GM19455 (cell line): Measurements from ENCODE around the gene SERPINB12.

Experiments used
- ATAC-seq: cut with Tn5 transposase; IDR thresholded peaks from one replicate; pipeline ENCODE4 v1.9.1; 2021; ENCODE audit not compliant: unreplicated experiment

SERPINB12 gene

GRCh38 chr18:63550068-63550467 lies 7.9 kb downstream of the SERPINB12 start:
- no peak for ATAC-seq

- no peak for ATAC-seq
Measured at GRCh38 chr18:63551769-63552168, 9.6 kb downstream of the SERPINB12 start.

DNA sequence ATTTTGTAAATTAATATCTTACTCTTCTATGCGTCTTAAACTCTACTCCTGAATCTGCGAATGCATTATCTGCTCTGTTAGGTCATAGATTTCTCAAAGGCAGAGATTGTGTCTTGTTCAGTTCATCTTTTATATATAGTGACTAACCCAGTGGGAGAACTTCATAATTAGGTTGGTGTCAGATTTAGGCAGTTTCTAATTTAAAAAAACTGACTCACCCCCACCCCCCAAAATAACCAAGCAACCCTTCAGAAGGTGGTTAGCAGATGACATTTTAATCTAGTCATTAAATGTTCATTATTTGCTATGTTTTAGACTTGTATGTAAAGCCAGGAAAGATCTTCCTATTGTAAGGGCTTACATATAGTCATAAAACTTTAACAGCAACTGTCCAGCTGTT lies 10.4 kb downstream of the SERPINB12 start:
- no peak for ATAC-seq

- ATAC-seq: no peak
Measured at GRCh38 chr18:63553081-63553480, 10.9 kb downstream of the SERPINB12 start.

- ATAC-seq: no peak
Measured at GRCh38 chr18:63559567-63560491, 17.7 kb downstream of the SERPINB12 start.

GRCh38 chr18:63562284-63562683 lies 20.1 kb downstream of the SERPINB12 start:
- ATAC-seq: peak; percentile 48

DNA sequence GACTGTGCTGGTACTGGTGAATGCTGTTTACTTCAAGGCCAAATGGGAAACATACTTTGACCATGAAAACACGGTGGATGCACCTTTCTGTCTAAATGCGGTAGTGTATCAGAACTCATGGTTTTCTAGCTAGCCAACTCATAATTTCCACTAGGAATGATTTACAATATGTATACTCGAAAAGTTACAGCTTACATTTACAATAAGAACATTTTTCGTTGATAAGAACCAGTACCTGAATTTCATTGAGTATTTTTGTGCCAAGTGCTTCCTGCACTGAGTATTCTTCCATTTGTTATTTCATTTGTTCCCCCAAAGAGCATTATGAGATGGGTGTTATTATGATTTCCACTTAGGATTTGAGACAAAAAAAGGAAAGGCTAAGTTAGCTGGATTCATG lies 21.9 kb downstream of the SERPINB12 start:
- no peak for ATAC-seq

- ATAC-seq: no peak
Measured at GRCh38 chr18:63564561-63564960, 22.4 kb downstream of the SERPINB12 start.

DNA sequence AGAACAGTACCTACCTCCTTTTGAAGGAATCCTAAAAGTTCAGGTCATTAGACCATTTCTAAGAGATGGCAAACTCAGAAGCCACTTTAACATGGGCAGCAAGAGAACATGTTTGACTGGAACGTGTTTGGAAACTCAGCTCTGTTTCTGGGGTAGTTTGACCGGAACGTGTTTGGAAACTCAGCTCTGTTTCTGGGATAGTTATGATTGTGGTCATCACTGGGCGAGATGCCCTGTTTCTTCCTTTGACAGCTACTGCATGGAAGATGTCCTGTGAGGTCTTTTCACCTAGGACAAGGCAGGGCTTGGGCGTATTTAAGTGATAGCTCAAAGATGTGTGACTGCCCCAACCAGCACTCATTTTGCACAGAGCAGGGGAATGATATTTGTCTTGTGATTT lies 25.1 kb downstream of the SERPINB12 start:
- no peak for ATAC-seq

DNA sequence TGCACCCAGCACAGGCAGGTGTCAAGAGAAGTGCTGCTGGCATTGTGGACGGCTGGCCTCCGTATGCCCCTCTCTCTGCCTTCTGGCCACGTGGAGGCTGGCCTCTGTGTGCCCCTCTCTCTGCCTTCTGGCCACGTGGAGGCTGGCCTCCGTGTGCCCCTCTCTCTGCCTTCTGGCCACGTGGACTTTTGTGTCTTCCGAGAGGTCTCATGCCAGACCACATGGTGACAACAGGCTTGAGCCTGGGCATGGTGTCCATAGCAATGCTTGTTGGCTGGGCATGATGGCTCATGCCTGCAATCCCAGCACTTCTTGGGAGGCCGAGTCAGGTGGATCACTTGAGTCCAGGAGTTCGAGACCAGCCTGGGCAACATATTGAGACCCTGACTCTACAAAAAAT lies 25.7 kb downstream of the SERPINB12 start:
- ATAC-seq: no peak

GRCh38 chr18:63570721-63571120 lies 28.6 kb downstream of the SERPINB12 start:
- ATAC-seq: no peak

DNA sequence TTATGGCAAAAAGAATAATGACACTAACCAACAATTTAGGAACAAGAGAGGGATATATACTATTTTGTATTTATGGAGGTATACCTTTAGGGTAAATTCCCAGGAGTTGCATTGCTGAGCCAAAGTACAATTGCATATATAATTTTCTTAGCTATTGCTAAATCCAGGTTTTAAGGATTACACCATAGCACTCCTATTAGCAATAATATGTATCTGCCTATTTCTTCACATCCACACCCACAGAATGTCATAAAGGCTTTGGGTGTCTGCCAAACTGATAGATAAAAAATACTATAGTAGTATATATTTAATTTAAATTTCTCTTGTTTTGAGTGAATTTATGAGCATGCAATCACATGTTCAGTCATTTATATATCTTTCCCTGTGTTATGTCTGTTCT lies 33.5 kb downstream of the SERPINB12 start:
- ATAC-seq: no peak

DNA sequence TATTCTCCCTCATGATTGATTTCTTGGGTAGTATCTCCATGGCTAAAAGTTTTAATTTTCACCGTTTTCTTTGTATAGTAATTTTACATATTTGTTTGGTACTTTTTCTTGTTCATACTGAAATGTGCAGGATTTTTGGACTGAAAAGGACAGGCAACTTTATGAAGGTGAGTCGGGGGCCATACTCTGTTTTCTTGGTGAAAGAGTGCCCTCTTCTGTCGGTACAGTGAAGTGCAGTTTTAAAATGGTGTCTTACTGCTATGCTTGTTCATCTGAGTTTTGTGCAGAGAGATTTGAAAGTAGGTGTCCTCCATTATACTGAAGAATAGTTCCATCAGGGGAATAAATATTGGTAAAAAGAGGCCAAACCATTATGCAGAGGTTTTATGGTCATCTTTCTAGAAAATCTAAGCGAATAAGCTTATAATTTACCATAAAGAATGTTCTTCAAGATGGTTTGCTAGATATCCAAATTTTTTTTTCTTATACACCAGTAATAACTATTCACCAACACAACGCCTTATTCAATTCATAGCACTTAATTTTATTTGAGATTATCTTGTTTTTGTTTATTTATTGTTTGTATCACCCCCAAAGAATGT lies 36.3 kb downstream of the SERPINB12 start:
- ATAC-seq: no peak

DNA sequence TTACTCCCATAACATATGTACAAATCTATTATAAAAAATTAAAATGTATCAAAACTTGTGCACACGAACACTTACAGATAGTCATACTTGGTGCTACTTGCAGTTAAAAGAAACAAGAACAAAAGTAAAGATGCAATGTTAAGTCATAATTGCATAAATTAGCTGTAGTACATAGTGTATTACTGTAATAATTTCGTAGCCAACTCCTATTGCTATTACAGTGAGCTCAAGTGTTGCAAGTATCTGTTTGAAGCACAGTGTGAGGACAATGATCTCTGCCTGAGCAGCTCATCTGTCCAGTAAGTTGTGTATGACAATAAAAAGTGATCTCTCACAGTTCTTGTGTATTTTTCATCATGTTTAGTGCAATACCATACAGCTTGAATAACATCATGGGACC lies 37.4 kb downstream of the SERPINB12 start:
- no peak for ATAC-seq

GRCh38 chr18:63585988-63586387 lies 43.8 kb downstream of the SERPINB12 start:
- no peak for ATAC-seq

DNA sequence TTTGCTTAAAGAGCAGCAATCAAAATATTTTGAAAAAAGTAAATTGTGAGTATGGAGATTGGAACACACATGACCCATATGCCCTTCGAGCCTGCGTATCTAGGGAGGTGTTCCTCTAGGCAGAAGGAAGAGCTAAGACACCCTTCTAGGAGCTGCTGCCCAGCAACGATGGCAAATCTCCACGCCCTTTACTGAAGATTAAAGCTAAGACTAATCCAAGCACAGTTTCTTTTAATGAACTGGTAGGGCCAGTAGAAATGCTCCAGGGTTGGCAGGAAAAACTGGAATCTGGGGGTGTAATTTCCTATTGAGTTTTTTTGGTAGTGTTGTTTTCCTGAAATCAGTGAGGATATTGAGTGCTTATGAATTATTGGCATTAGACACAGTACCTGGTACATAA lies 44.3 kb downstream of the SERPINB12 start:
- no peak for ATAC-seq

DNA sequence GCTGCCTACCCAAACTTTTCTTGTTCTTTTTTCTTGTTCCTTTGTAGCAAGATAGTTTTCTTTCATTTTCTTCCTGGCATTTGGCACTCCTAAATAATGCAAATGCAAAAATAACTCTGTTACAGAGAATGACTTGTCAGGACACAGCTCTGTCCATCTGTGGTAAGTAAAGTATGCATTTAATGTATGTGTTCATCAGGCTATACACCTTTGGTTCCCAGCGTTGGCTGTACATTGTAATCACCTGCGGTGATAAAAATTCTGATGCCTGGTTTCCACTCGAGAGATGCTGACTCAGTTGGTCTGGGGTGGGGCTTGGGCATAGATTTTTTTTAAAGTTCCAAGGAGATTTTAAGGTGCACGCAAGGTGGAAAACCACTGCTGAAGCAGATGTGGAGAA lies 44.8 kb downstream of the SERPINB12 start, which contains the start of gene SERPINB13:
Gene SERPINB13 (plus strand): TSS at position 378 of the 400 bp plus-strand sequence. CDS start 1,325 bp downstream, outside the sequence.
- ATAC-seq: no peak

DNA sequence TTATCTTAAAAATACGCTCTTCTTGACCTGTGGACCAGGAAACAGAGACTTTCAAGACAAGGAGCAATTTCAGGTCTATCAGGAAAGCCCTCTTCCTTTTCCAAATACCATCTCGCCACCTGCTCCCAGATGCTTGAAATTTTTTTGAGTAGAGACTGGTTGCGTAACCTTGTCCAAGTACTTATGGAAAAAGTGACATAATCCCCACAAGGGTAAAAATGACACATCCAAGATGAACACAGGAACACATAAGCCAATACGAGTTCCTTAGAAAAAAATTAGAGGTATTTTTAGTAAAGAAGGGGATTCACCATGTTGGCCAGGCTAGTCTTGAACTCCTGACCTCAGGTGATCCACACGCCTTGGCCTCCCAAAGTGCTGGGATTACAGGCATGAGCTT lies 46.7 kb downstream of the SERPINB12 start:
- no peak for ATAC-seq

GRCh38 chr18:63590373-63590772 lies 48.2 kb downstream of the SERPINB12 start:
- no peak for ATAC-seq

DNA sequence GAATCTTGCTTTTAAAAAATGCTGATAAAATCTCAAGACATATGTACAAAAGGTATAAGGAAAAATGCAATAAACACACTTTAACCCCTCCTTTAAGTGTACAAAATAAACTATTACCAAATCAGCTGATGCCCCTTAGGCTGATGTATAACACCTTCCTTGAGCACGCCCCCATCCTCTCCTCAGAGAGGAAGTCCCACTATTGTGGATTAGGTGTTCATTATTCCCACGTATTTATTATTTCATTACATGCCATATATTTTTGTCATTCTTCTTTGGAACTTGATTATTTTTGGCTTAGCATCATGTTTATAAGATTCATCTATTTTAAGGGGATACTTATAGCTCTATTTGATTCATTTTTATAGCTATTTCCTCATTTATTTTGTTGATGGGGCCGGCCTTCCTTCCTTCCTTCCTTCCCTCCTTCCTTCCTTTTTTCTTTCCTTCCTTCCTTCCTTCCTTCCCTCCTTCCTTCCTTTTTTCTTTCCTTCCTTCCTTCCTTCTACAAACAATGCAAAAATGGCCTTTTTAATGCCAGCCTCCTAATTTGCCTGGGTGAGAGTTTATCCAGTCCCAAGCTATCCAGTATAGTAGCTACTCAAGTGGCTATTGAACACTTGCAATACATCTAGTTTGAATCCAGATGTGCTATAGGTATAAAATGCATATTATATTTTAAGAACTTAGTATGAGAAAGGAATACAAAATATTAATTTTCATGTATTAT lies 49.0 kb downstream of the SERPINB12 start:
- ATAC-seq: no peak

GRCh38 chr18:63591725-63592124 lies 49.6 kb downstream of the SERPINB12 start:
- ATAC-seq: no peak

DNA sequence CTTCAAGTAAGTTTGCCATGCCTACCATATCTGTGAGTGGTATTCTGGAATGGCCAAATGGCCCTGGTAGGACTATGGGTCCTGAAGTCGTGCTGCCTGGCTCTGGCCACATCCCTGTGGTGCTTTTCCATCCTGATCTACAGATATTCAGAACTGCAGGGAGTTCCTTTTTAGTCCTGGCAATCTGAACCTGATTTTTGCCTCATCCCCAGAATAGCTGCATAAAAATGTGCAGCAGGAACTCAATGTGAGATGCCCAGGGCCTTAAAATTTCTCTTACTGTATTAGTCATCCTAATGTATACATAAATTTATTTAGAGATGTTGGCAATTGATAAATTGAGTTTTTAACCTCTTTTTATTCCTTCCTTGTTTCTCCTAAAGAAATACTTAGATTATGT lies 50.3 kb downstream of the SERPINB12 start:
- ATAC-seq: no peak
